ENCODE data around the gene ZC3HAV1. TPM values are rescaled to one million over a fixed set of nuclear protein-coding genes. Genes with fewer than 3 reads are reported as not detected.

ZC3HAV1 gene
- polyA plus RNA-seq, 1 of the 3 experiments (the other 2 are of a cell fraction), result 11.2 TPM

- Histone ChIP-seq H3K36me3 (replicated peaks in 1 of 2; ENCODE audit: control insufficient read depth in 1 of 2, insufficient read depth in 2 of 2, low read length in 1 of 2) (no peaks in the 10 kb centered on the region), H3K4me3 (ENCODE audit: low read depth in 2 of 2, low read length in 1 of 2) (peak overlapping the region; percentile 80 to 98), H3K4me1 (ENCODE audit: control insufficient read depth in 1 of 2, insufficient read depth in 2 of 2, low read depth in 1 of 2, low read length in 1 of 2) (peaks cover 13 to 16% of the 10 kb centered on the region in 2 experiments; a peak in 3 of 4 replicates), H3K9me3 (no peaks in the 10 kb centered on the region), H3K27me3 (ENCODE audit: insufficient read depth) (no peaks in the 10 kb centered on the region), H3K4me2 (peak overlapping the region; percentile 93), H3K9me2 (no peaks in the 10 kb centered on the region), H3K79me2 (ENCODE audit: insufficient read depth) (peaks cover 55% of the 10 kb centered on the region), H2AFZ (ENCODE audit: low read depth) (peak overlapping the region; percentile 85), H3K9ac (peak overlapping the region; percentile 74), H3K27ac (ENCODE audit: low read depth in 2 of 2, low read length in 1 of 2) (peak overlapping the region; percentile 82 to 93), H4K20me1 (ENCODE audit: insufficient read depth) (no peaks in the 10 kb centered on the region), H3F3A (replicated peaks; ENCODE audit: insufficient read depth) (peaks cover 20% of the 10 kb centered on the region)
- CTCF ChIA-PET, result no interaction called here
- POLR2A ChIA-PET, result interaction anchor here (0.7 kb wide), 1 partner anchor 25 kb away, joined by 5 read pairs; a partner anchor contains a TSS
- TF ChIP-seq MEF2A (IDR thresholded peaks at IDR 0.05; ENCODE audit: borderline replicate concordance, low read depth) (no peak), TEAD4 (IDR thresholded peaks at IDR 0.05; ENCODE audit: borderline replicate concordance, insufficient read depth) (no peak), FOXM1 (IDR thresholded peaks at IDR 0.05; ENCODE audit: low read depth) (no peak), TCF12 (IDR thresholded peaks at IDR 0.05) (no peak), USF2 (IDR thresholded peaks at IDR 0.05; ENCODE audit: borderline replicate concordance, low read depth, low read length) (no peak), IRF3 (IDR thresholded peaks at IDR 0.05; ENCODE audit: low read depth, low read length) (no peak), FOSL2 (IDR thresholded peaks at IDR 0.05; ENCODE audit: borderline replicate concordance, low read depth) (no peak), GATA2 (CRISPR knock-in tag; IDR thresholded peaks at IDR 0.05) (peak; percentile 41; the same call in 1 of the 2 replicates), TAF1 (IDR thresholded peaks at IDR 0.05; ENCODE audit: borderline replicate concordance, low read depth, low read length) (no peak), EP300 (IDR thresholded peaks at IDR 0.05; ENCODE audit: borderline replicate concordance in 1 of 2, low read depth in 1 of 2, low read length in 1 of 2) (no peak), EZH2phosphoT487 (IDR thresholded peaks at IDR 0.05; ENCODE audit: borderline replicate concordance, low read depth) (no peak), CTCF (IDR thresholded peaks at IDR 0.05) (peak; percentile 17; the same call in 1 of the 2 replicates)
- TF ChIP-seq, protein P1, sequence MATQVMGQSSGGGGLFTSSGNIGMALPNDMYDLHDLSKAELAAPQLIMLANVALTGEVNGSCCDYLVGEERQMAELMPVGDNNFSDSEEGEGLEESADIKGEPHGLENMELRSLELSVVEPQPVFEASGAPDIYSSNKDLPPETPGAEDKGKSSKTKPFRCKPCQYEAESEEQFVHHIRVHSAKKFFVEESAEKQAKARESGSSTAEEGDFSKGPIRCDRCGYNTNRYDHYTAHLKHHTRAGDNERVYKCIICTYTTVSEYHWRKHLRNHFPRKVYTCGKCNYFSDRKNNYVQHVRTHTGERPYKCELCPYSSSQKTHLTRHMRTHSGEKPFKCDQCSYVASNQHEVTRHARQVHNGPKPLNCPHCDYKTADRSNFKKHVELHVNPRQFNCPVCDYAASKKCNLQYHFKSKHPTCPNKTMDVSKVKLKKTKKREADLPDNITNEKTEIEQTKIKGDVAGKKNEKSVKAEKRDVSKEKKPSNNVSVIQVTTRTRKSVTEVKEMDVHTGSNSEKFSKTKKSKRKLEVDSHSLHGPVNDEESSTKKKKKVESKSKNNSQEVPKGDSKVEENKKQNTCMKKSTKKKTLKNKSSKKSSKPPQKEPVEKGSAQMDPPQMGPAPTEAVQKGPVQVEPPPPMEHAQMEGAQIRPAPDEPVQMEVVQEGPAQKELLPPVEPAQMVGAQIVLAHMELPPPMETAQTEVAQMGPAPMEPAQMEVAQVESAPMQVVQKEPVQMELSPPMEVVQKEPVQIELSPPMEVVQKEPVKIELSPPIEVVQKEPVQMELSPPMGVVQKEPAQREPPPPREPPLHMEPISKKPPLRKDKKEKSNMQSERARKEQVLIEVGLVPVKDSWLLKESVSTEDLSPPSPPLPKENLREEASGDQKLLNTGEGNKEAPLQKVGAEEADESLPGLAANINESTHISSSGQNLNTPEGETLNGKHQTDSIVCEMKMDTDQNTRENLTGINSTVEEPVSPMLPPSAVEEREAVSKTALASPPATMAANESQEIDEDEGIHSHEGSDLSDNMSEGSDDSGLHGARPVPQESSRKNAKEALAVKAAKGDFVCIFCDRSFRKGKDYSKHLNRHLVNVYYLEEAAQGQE (IDR thresholded peaks at IDR 0.05; ENCODE audit: low read depth, low read length), result no peak
- TF ChIP-seq, protein P2, sequence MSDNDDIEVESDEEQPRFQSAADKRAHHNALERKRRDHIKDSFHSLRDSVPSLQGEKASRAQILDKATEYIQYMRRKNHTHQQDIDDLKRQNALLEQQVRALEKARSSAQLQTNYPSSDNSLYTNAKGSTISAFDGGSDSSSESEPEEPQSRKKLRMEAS (IDR thresholded peaks at IDR 0.05; ENCODE audit: low read depth), result no peak
- TF ChIP-seq, protein P3, sequence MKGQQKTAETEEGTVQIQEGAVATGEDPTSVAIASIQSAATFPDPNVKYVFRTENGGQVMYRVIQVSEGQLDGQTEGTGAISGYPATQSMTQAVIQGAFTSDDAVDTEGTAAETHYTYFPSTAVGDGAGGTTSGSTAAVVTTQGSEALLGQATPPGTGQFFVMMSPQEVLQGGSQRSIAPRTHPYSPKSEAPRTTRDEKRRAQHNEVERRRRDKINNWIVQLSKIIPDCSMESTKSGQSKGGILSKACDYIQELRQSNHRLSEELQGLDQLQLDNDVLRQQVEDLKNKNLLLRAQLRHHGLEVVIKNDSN (IDR thresholded peaks at IDR 0.05; ENCODE audit: borderline replicate concordance, low read depth), result no peak
- no peak for DNase-seq
- 21% methylated on average over 53 of the region's 61 CpGs for WGBS (ENCODE audit: low lambda C conversion rate)
Measured at GRCh38 chr7:139108266-139109187, 993 bp downstream of the ZC3HAV1 start.

All from SK-N-SH (cell line).